K562 (cell line): ENCODE results near the gene ZFPM1. TPM values are rescaled to one million over a fixed set of nuclear protein-coding genes. Genes with fewer than 3 reads are reported as not detected.

ENCODE experiments used
- ATF1 ChIP-seq, 2 experiments: fragments of 450-650 bp in 1 of 2; IDR thresholded peaks; 2 replicates each; pipeline ENCODE4 v1.6.1; 2016; ENCODE audit warnings: missing compliant biosample characterization in 1 of 2, missing genetic modification characterization in 1 of 2
- KDM1A ChIP-seq, 2 experiments: fragments of 450-650 bp; IDR thresholded peaks; 2 replicates each; pipeline ENCODE4 v1.6.1; 2016; ENCODE audit warnings: mild to moderate bottlenecking in 2 of 2
- NFRKB ChIP-seq: fragments of 450-650 bp; IDR thresholded peaks from 2 replicates; pipeline ENCODE4 v1.6.1; 2016; ENCODE audit warnings: low read depth
- NRF1 ChIP-seq, 2 experiments: fragments of 450-650 bp; IDR thresholded peaks in 1 of 2; conservative IDR thresholded peaks in 1 of 2; 2 replicates each; pipeline ENCODE4 v1.6.1; 2014; ENCODE audit warnings: mild to moderate bottlenecking in 2 of 2
- PHTF2 ChIP-seq: fragments of 250-450 bp; sonication (Bioruptor Pico); IDR thresholded peaks from 2 replicates; pipeline ENCODE4 v1.5.0; 2021; ENCODE audit warnings: mild to moderate bottlenecking
- POLR3G ChIP-seq: IDR thresholded peaks from 2 replicates; pipeline ENCODE4 v1.6.1; 2011; ENCODE audit not compliant: insufficient read length, insufficient replicate concordance; ENCODE audit errors: extremely low read depth
- SNIP1 ChIP-seq: fragments of 450-650 bp; IDR thresholded peaks from 2 replicates; pipeline ENCODE4 v1.7.1; 2017; ENCODE audit warnings: low read depth, mild to moderate bottlenecking
- TOE1 ChIP-seq, 2 experiments: fragments of 450-650 bp in 1 of 2; sonication (generic) in 1 of 2; formaldehyde crosslinking in 1 of 2; IDR thresholded peaks; 2 replicates each; pipeline versions ENCODE4 v1.7.1 to v1.8.0; 2016 to 2022; ENCODE audit warnings: borderline replicate concordance in 2 of 2, mild to moderate bottlenecking in 2 of 2, antibody characterized with exemption in 1 of 2, inconsistent platforms in 1 of 2, low read depth in 1 of 2, missing genetic modification reagents in 1 of 2, moderate library complexity in 1 of 2
- ZKSCAN8 ChIP-seq: fragments of 200-800 bp; sonication (Bioruptor generic); IDR thresholded peaks from 2 replicates; pipeline ENCODE4 v1.6.1; 2016; ENCODE audit warnings: missing genetic modification characterization, missing compliant biosample characterization
- ZNF407 ChIP-seq: fragments of 450-650 bp; IDR thresholded peaks from 2 replicates; pipeline ENCODE4 v1.6.1; 2016; ENCODE audit warnings: low read depth
- ZNF785 ChIP-seq: fragments of 250-450 bp; sonication (Bioruptor Pico); IDR thresholded peaks from 2 replicates; pipeline ENCODE4 v1.4.0; 2020; ENCODE audit warnings: mild to moderate bottlenecking
- polyA plus RNA-seq, 8 experiments: library from polyadenylated mRNA; depleted of rRNA in 4 of 8; stranded (reverse) in 5 of 8; unstranded in 3 of 8; fragments of >200 nt; fragmentation: Nextera tagmentation in 2 of 8; fragmentation: Illumina TruSeq in 1 of 8; extraction: Ambion mirVana in 2 of 8; extraction: Trizol in 1 of 8; gene quantifications; 2 replicates each; pipeline versions ENCODE4 v1.2.1 to v1.2.3, GENCODE V29; 2011 to 2014; ENCODE audit warnings: inconsistent platforms in 1 of 8, missing spikeins in 1 of 8
- total RNA-seq, 7 experiments: library from RNA; depleted of rRNA in 6 of 7; stranded (reverse); fragments of >200 nt in 6 of 7; fragmentation: Illumina TruSeq in 2 of 7; extraction: Trizol in 2 of 7; gene quantifications; 2 replicates each; pipeline versions ENCODE4 v1.2.1 to v1.2.3, GENCODE V29; 2011 to 2021; ENCODE audit warnings: low replicate concordance in 1 of 7
- TF ChIP-seq, protein P1 (sequence below), 2 experiments: fragments of 200-800 bp in 1 of 2; sonication (Bioruptor generic) in 1 of 2; sonication (generic) in 1 of 2; formaldehyde crosslinking in 1 of 2; IDR thresholded peaks in 1 of 2; conservative IDR thresholded peaks in 1 of 2; 2 replicates each; pipeline versions ENCODE4 v1.5.0 to v1.6.1; 2016 to 2020; ENCODE audit warnings: missing compliant biosample characterization in 1 of 2, missing genetic modification characterization in 1 of 2, missing genetic modification reagents in 1 of 2
- TF ChIP-seq, protein P2 (sequence below), 3 experiments: fragments of 200-800 bp in 1 of 3; sonication (Bioruptor generic) in 1 of 3; sonication (generic) in 1 of 3; formaldehyde crosslinking in 1 of 3; IDR thresholded peaks; 2 replicates each; pipeline versions ENCODE4 v1.6.1 to v1.8.0; 2016 to 2022; ENCODE audit warnings: mild to moderate bottlenecking in 2 of 3, missing compliant biosample characterization in 2 of 3, missing genetic modification characterization in 2 of 3, missing genetic modification reagents in 1 of 3

Gene ZFPM1
- total and polyA plus RNA-seq, 9 of the 15 experiments (the other 6 are each of a cell fraction or from before 2014, with no cell fraction given): 0.03 to 35.9 (median 1.4) TPM

GRCh38 chr16:88491560-88492310 lies 38.7 kb downstream of the ZFPM1 start (continued):
- peak; percentile 75; the same call in 1 of the 2 replicates for TF ChIP-seq TOE1 (IDR thresholded peaks at IDR 0.05; ENCODE audit: borderline replicate concordance)
- 0 out of 2 replicates have a peak, but pooled peaks have one; percentile 53 for TF ChIP-seq TOE1 (CRISPR knock-in tag; IDR thresholded peaks at IDR 0.05; ENCODE audit: borderline replicate concordance, low read depth)
- TF ChIP-seq ZKSCAN8 (CRISPR knock-in tag): peak; percentile 84
- no peak for TF ChIP-seq POLR3G
- peak; percentile 71; the same call in 1 of the 2 replicates for TF ChIP-seq NFRKB
- peak; percentile 27 to 29; a peak in 1 of 4 replicates for TF ChIP-seq NRF1 (conservative IDR thresholded peaks at IDR 0.05 in 1 of 2, IDR thresholded peaks at IDR 0.05 in 1 of 2)
- no peak for TF ChIP-seq SNIP1
- TF ChIP-seq ZNF785: no peak
- TF ChIP-seq, protein P1, sequence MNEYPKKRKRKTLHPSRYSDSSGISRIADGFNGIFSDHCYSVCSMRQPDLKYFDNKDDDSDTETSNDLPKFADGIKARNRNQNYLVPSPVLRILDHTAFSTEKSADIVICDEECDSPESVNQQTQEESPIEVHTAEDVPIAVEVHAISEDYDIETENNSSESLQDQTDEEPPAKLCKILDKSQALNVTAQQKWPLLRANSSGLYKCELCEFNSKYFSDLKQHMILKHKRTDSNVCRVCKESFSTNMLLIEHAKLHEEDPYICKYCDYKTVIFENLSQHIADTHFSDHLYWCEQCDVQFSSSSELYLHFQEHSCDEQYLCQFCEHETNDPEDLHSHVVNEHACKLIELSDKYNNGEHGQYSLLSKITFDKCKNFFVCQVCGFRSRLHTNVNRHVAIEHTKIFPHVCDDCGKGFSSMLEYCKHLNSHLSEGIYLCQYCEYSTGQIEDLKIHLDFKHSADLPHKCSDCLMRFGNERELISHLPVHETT (CRISPR knock-in tag; conservative IDR thresholded peaks at IDR 0.05 in 1 of 2, IDR thresholded peaks at IDR 0.05 in 1 of 2): peak in 1 of 2 experiments; percentile 91; a peak in 2 of 4 replicates
- TF ChIP-seq KDM1A (IDR thresholded peaks at IDR 0.05): peak; percentile 95 to 97
- no peak for TF ChIP-seq ATF1 (CRISPR knock-in tag; IDR thresholded peaks at IDR 0.05)
- TF ChIP-seq ATF1 (tag; IDR thresholded peaks at IDR 0.05): peak; percentile 80
- TF ChIP-seq PHTF2 (CRISPR knock-in tag): no peak
- TF ChIP-seq, protein P2, sequence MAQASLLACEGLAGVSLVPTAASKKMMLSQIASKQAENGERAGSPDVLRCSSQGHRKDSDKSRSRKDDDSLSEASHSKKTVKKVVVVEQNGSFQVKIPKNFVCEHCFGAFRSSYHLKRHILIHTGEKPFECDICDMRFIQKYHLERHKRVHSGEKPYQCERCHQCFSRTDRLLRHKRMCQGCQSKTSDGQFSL (CRISPR knock-in tag; IDR thresholded peaks at IDR 0.05): no peak
- TF ChIP-seq, protein P2 (tag; IDR thresholded peaks at IDR 0.05): no peak
- peak; percentile 58; the same call in 1 of the 2 replicates for TF ChIP-seq ZNF407
